ENCODE results near the gene PEMT.

DNA sequence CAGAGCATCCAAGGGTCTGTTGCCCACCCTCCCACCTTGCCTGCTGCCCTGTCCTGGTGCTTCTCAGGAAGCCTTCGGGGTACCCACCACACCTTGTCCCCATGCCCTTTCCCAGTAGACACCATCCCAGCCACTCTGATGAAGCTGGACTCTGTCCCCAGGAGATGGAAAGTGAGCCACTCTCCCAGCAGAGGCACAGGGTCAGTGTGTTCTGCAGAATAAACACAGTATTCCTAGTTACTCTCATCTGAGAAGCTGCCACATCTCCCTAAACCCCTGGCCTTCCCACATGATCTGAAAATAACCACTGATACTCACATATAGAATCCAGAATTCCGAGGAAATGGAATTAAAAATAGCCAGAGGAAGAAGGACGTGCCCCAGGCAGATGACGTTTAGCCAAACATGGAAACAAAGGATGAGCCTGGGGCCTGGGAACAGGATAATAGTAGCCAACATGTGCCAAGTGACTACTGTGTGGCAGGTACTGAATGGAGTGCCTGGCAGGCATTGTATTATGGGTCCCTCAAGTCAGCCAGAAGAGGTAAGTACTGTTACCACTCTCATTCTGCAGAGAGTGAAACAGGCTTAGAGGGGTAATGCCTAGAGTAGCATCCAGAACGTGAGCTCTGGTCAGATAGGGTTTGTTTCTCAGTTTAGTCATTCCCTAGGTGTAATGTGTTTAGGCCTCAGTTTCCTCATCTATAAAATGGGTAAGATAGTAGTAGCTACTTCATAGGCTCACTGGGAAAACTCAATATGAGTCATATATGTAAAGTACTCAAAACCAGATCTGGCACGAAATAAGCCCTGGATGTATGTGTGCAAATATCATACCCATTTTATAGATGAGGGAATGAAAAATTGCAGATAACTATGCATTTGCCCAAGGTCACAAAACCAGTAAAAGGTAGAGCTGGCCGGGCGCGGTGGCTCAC, 20.8 kb upstream of the PEMT start:
- TF ChIP-seq REST (IDR thresholded peaks at IDR 0.05; ENCODE audit: unreplicated experiment) (no peak), CTCF (conservative IDR thresholded peaks at IDR 0.05; ENCODE audit: low read depth in 2 of 2) (no peak), POLR2AphosphoS5 (IDR thresholded peaks at IDR 0.05; ENCODE audit: low read depth) (no peak), EZH2 (IDR thresholded peaks at IDR 0.05; ENCODE audit: low read depth, unreplicated experiment) (no peak), ZNF331 (CRISPR knock-in tag; IDR thresholded peaks at IDR 0.05; ENCODE audit: low read depth) (no peak), JUNB (IDR thresholded peaks at IDR 0.05; ENCODE audit: unreplicated experiment) (no peak), EZH2phosphoT487 (IDR thresholded peaks at IDR 0.05; ENCODE audit: unreplicated experiment) (no peak), NANOG (IDR thresholded peaks at IDR 0.05; ENCODE audit: borderline replicate concordance) (no peak), CREB1 (CRISPR knock-in tag; IDR thresholded peaks at IDR 0.05; ENCODE audit: low read depth) (no peak), ZNF114 (CRISPR knock-in tag; IDR thresholded peaks at IDR 0.05) (no peak), ZNF462 (CRISPR knock-in tag; IDR thresholded peaks at IDR 0.05) (no peak)
- TF ChIP-seq, protein P1, sequence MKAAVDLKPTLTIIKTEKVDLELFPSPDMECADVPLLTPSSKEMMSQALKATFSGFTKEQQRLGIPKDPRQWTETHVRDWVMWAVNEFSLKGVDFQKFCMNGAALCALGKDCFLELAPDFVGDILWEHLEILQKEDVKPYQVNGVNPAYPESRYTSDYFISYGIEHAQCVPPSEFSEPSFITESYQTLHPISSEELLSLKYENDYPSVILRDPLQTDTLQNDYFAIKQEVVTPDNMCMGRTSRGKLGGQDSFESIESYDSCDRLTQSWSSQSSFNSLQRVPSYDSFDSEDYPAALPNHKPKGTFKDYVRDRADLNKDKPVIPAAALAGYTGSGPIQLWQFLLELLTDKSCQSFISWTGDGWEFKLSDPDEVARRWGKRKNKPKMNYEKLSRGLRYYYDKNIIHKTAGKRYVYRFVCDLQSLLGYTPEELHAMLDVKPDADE (IDR thresholded peaks at IDR 0.05) = no peak
